GM19043 (cell line): ENCODE measurements around the gene USP24.
"Not testable (repeated sequence)": the region's sequence is repeated elsewhere in the genome, so short reads cannot be mapped to it uniquely, and the experiment has no call there.

Experiments used
- ATAC-seq: cut with Tn5 transposase; IDR thresholded peaks from one replicate; pipeline ENCODE4 v1.9.1; 2021; ENCODE audit warnings: low read depth; ENCODE audit not compliant: unreplicated experiment

USP24 gene

DNA sequence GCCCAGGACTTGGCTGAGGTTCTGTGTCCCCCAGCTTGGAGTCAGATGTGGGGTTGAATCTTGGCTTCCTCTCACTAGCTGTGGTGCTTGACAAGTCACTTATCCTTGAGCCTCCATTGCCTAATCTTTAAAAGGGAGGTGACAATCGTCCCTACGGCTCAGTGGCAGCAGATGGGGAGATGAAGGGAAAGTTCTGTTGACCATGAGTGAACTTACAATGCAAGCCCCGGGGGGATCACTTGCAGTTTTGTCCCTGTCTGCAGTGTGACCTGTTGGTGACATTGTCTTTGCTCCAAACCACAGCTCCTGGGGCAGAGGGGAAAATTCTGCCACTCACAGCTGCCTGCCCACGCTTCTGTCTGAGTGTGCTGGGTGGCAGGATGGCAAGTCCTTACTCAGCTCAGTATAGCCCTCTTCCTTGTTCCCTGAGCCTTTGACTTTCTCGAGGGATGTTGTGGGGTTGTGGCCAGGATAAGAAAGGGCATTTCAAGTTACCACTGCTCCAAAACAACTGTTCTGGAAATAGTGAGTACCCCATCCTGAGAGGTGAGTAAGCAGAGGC lies 174.2 kb downstream of the USP24 start:
- no peak for ATAC-seq

DNA sequence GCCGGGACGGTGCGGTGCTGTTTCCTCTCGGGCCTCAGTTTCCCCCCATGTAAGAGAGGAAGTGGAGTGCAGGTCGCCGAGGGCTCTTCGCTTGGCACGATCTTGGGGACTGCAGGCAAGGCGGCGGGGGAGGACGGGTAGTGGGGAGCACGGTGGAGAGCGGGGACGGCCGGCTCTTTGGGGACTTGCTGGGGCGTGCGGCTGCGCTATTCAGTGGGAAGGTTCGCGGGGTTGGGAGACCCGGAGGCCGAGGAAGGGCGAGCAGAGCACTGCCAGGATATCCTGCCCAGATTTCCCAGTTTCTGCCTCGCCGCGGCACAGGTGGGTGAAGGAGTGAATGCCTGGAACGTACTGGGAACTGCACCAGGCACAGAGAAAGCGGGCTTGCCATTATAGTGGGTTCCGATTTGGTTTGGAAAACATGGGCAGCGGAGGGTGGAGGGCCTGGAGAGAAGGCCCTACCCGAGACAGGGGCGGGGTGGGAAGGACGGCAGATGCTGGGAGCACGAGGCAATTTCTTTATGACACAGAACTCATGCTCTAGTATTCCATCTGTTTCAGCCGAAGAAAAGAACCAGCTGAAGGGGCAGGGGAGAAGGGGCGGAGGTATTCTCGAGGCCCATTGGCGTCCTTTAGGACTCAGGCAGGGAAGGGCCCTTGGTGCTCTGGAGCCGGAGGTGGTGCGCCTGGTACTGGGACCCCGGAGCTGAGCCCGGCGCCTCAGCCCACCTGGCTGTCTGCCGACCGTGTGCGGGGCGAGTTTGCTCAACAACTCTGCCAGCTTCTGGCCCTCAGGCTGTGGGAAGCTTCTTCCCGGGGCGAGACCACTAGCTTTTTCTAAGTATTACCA lies 174.9 kb downstream of the USP24 start:
- ATAC-seq, result no peak

DNA sequence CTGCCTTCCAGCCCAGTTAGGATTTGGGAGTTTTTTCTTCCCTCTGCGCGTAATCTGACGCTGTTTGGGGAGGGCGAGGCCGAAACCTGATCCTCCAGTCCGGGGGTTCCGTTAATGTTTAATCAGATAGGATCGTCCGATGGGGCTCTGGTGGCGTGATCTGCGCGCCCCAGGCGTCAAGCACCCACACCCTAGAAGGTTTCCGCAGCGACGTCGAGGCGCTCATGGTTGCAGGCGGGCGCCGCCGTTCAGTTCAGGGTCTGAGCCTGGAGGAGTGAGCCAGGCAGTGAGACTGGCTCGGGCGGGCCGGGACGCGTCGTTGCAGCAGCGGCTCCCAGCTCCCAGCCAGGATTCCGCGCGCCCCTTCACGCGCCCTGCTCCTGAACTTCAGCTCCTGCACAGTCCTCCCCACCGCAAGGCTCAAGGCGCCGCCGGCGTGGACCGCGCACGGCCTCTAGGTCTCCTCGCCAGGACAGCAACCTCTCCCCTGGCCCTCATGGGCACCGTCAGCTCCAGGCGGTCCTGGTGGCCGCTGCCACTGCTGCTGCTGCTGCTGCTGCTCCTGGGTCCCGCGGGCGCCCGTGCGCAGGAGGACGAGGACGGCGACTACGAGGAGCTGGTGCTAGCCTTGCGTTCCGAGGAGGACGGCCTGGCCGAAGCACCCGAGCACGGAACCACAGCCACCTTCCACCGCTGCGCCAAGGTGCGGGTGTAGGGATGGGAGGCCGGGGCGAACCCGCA lies 175.7 kb downstream of the USP24 start, which contains the start of gene PCSK9:
PCSK9 (plus strand) TSS at position 207 of the 741 bp plus-strand sequence; CDS start at position 497, 290 bp downstream.
- no peak for ATAC-seq

DNA sequence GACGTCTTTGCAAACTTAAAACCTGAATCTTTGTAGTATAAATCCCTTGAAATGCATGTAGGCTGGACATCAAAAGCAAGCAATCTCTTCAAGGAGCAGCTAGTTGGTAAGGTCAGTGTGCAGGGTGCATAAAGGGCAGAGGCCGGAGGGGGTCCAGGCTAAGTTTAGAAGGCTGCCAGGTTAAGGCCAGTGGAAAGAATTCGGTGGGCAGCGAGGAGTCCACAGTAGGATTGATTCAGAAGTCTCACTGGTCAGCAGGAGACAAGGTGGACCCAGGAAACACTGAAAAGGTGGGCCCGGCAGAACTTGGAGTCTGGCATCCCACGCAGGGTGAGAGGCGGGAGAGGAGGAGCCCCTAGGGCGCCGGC lies 176.2 kb downstream of the USP24 start:
- ATAC-seq, result no peak

DNA sequence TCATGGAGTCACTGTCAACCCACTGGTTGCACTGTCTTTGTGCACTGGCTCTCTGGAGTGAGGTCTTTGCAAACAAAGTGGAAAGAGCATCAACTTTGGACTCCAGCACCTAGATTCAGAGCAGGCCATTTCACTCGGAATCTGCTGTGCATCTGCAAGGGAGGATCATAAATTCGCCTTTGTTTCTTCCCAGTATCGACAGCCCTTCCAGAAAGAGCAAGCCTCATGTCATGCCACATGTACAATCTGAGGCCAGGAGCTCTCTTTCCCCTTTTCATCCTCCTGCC lies 176.7 kb downstream of the USP24 start:
- no peak for ATAC-seq

DNA sequence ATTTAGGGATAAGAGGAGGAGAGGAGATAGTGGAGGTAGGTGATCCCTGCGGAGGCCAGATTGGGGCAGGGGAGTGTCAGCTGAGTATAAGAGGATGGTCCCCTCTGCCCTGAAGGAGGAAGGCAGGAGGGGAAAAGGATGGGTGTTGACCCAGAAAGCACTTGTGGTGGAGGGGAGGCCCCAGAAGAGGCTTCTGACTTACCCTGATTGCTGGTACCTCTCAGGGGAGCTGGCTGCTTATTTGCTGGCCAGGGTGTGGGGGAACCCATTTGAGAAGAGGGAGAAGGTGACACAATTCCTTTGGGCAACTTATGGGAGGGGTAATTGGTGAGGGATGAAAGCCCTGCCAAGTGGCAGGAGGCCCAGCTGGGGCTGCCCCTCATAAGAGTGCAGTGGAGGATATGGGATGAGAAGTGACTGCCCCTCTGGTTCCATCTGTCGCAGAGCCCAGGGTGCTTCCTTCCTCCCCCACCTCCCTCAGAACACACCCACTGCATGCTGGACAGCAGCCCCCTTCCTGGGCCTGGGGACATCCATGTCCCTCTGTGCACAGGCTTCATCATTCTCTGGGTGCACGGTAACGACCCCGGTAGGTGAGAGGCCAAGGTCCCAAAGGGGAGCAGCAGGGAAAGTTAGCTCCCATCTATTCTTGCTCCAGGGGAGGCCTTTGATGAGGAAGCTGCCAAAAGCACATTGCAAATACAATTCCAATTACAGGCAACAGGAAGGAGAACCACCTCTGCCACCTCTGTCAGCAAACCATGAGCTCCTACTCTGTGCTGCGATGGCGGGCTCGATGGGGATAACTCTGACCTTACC lies 177.2 kb downstream of the USP24 start:
- ATAC-seq, result no peak

DNA sequence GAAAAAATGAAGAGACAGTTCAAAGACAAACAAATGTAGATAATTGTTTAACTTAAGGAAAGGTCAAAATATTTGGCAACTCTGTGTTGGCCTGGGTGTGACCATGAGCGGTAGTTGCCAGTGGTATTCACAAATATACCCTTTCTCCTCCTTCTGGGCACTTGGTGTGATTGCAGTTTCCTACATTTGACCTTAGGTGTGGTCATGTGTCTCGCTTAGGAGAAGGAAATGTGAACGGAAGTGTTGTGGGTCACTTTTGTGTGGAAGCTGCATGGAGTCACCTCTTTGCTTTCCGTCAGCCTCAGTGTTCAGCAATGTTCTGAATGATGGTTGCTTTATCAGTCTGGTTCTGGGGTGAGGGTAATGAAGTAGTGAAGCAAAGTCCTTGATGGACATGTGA lies 179.3 kb downstream of the USP24 start:
- no peak for ATAC-seq

DNA sequence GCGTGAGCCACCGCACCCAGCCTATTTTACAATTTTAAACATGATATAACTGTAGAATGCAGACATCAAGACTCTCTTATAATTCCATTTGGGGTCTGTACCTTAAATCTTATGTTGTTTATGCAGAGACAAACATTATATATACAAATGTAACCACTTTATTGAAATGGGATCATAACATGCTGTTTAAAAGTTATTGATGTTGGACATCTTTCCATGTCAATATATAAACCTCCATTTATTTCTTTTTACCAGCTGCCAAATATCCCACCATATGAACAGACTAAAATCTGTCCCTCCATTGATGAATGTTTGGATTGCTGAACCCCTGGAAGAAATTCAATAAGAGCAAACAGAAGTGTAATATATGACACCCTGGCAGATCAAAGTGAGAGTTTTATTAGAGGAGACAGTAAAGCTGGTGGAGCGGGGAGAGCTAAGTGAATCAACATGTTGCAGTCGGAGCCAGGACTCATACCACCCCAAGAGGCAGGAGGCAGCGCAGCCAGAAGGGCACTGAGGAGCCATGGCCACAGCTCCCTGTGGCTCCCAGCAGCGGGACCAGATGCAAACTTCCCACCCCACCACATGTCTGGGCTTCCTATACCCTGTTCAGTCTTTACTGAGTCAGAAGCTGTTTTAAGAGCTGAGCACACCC lies 180.6 kb downstream of the USP24 start:
- ATAC-seq, result no peak

DNA sequence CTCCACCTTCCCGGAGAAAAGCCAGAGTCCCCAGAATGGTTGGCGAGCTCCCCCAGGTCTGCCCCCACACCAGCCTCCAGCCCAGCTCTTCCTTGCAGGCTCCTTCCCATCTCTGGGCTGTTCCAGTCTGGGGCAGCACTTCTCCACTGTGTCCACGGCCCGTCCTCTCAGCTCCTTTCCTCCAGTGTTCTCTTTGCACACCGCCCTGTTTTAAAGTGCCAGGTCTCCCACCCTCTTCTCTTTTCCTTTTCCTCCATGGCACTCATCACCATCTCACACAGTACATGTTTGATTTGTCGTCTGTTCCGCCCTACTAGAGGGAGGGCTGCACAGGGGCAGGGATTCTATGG lies 181.9 kb downstream of the USP24 start:
- ATAC-seq, result no peak

DNA sequence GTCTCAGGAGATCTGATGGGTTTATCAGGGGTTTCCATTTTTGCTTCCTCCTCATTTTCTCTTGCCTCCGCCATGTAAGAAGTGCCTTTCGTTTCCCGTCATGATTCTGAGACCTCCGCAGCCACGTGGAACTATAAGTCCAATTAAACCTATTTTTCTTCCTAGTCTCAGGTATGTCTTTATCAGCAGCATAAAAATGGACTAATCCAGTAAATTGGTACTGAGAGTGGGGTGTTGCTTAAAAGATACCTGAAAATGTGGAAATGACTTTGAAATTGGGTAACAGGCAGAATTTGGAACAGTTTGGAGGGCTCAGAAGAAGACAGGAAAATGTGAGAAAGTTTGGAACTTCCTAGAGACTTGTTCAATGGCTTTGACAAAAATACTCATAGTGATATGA lies 184.1 kb downstream of the USP24 start:
- not testable (repeated sequence) for ATAC-seq

DNA sequence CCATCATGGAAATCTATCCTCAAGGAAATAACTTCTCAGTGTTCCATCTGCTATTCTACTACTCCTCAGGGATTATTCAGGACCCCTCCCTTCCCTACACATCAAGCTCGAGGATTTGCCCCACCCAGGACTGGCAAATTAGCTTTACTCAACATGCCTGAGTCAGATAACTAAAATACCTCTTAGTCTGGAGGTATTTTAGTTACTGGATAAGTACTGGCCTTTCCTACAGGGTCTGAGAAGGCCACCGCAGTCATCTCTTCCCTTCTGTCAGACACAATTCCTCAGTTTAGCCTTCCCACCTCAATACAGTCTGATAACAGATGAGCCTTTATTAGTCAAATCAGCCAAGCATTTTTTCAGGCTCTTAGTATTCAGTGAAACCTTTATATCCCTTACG lies 188.5 kb downstream of the USP24 start:
- ATAC-seq, result not testable (repeated sequence)

DNA sequence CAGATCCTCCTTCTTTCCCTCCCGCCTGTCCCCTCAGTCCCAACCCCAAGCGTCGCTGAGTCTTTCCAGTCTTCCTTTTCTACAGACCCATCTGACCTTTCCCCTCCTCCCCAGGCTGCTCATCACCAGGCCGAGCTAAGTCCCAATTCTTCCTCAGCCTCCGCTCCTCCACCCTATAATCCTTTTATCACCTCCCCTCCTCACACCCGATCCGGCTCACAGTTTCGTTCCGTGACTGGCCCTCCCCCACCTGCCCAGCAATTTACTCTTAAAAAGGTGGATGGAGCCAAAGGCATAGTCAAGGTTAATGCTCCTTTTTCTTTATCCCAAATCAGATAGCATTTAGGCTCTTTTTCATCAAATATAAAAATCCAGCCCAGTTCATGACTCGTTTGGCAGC lies 191.0 kb downstream of the USP24 start:
- ATAC-seq, result not testable (repeated sequence)

DNA sequence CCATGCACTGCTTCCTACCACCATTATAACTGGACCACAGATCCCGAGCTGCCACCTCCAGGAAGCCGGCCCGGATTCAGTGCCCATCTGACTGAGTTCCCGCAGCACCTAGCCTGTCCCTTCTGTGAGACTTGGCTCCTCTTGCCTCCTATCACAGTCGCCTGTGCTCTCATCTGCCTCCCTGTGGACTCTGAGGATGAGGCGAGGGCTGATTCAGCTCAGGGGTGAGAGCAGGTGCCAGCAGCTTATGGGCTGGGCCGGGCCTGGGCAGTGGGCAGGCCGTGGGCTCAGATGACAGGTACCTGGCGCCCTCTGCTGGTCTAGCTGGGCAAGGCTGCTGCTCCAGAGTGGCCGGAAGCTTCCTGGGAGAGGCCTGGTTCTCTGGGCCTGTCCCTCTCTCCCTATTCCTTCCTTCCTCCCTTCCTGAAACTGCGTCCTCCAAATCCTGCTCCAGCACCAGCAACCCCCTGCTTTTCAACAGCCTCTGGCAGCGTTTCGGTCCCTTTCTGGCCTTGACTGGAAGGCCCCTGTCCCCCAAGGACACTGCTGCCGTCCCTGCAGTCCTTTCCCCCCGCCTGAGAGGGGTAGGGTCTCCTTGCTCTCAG lies 193.1 kb downstream of the USP24 start:
- ATAC-seq, result peak; percentile 71

DNA sequence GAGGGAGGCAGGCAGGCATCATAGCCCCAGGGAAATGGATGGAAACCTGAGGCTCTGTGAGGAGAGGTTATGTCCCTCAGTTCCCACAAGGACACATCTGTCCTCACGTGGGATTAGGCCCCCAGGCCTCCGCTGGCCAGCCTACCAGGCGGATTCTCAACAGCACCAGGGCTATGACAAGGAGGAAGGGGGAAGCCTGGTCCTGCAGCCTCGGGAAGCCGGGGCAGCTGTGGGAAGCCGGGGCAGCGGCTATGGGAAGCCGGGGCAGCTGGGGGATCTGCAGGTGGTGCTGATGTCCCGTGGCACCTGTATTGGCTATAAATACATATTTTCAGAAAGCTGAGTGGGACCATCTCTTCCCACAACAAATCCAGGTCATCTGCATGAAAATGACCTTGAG lies 196.8 kb downstream of the USP24 start:
- ATAC-seq, result no peak
